Measurements from ENCODE around the gene LRRC57. TPM values are rescaled to one million over a fixed set of nuclear protein-coding genes. Genes with fewer than 3 reads are reported as not detected.

Gene LRRC57
- total and polyA plus RNA-seq, 2 of the 13 experiments (the other 11 are each of a cell fraction or from before 2014, with no cell fraction given) = 5.8 to 14.8 TPM

DNA sequence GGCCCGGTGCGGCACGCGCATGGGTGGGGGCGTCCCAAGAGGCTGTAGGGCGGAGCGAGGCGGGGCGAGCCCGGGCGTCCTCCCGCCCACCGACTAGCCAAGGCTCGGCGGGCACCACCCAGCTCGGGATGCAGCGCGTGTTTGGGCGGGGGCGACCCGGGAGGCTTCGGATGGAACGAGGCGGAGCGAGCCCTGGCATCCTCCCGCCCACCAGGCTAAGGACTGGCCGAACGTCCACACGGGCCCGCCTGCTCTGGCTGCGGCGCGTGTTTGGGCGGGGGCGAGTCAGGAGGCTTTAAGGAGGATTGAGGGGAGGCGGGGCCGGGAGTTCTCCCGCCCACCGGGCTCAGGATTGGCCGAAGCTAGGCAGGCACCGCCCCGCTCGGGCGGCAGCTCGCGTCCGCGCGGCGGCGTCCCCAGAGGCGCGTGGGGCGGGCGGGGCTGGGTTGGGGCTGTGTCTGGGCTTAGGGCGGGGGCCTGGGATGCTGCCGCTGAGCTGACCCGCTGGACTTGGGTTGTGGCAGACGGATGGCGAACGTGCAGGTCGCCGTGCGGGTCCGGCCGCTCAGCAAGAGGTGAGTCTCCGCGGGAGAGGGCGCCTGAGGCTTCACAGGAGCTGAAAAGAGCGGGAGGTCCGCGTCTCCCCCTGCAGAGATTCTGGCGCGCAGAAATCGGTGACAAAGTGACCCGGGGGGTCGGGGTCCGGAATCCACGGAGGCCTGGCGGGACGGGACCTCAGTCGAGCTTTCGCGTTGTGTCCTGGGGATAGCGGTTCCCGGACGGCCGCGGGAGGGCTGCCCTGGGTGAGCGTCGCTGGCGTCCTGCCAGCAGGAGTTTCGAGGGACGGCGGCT lies 26.8 kb upstream of the LRRC57 start, which contains the start of gene STARD9 (continued):
- TF ChIP-seq, protein P1, sequence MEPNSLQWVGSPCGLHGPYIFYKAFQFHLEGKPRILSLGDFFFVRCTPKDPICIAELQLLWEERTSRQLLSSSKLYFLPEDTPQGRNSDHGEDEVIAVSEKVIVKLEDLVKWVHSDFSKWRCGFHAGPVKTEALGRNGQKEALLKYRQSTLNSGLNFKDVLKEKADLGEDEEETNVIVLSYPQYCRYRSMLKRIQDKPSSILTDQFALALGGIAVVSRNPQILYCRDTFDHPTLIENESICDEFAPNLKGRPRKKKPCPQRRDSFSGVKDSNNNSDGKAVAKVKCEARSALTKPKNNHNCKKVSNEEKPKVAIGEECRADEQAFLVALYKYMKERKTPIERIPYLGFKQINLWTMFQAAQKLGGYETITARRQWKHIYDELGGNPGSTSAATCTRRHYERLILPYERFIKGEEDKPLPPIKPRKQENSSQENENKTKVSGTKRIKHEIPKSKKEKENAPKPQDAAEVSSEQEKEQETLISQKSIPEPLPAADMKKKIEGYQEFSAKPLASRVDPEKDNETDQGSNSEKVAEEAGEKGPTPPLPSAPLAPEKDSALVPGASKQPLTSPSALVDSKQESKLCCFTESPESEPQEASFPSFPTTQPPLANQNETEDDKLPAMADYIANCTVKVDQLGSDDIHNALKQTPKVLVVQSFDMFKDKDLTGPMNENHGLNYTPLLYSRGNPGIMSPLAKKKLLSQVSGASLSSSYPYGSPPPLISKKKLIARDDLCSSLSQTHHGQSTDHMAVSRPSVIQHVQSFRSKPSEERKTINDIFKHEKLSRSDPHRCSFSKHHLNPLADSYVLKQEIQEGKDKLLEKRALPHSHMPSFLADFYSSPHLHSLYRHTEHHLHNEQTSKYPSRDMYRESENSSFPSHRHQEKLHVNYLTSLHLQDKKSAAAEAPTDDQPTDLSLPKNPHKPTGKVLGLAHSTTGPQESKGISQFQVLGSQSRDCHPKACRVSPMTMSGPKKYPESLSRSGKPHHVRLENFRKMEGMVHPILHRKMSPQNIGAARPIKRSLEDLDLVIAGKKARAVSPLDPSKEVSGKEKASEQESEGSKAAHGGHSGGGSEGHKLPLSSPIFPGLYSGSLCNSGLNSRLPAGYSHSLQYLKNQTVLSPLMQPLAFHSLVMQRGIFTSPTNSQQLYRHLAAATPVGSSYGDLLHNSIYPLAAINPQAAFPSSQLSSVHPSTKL (CRISPR knock-in tag; IDR thresholded peaks at IDR 0.05) = peak; percentile 61
- TF ChIP-seq, protein P2, sequence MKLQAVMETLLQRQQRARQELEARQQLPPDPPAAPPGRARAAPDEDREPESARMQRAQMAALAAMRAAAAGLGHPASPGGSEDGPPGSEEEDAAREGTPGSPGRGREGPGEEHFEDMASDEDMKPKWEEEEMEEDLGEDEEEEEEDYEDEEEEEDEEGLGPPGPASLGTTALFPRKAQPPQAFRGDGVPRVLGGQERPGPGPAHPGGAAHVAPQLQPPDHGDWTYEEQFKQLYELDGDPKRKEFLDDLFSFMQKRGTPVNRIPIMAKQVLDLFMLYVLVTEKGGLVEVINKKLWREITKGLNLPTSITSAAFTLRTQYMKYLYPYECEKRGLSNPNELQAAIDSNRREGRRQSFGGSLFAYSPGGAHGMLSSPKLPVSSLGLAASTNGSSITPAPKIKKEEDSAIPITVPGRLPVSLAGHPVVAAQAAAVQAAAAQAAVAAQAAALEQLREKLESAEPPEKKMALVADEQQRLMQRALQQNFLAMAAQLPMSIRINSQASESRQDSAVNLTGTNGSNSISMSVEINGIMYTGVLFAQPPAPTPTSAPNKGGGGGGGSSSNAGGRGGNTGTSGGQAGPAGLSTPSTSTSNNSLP (IDR thresholded peaks at IDR 0.05; ENCODE audit: low read depth, low read length) = no peak
- TF ChIP-seq MATR3 (CRISPR knock-in tag; IDR thresholded peaks at IDR 0.05) = no peak
- no peak for TF ChIP-seq POLR2AphosphoS2 (IDR thresholded peaks at IDR 0.05; ENCODE audit: low read depth, low read length)
- TF ChIP-seq, protein P3, sequence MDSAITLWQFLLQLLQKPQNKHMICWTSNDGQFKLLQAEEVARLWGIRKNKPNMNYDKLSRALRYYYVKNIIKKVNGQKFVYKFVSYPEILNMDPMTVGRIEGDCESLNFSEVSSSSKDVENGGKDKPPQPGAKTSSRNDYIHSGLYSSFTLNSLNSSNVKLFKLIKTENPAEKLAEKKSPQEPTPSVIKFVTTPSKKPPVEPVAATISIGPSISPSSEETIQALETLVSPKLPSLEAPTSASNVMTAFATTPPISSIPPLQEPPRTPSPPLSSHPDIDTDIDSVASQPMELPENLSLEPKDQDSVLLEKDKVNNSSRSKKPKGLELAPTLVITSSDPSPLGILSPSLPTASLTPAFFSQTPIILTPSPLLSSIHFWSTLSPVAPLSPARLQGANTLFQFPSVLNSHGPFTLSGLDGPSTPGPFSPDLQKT (CRISPR knock-in tag; IDR thresholded peaks at IDR 0.05; ENCODE audit: borderline replicate concordance) = no peak
- TF ChIP-seq NFYB (CRISPR knock-in tag; IDR thresholded peaks at IDR 0.05) = peak; percentile 65
- TF ChIP-seq ZNF747 (CRISPR knock-in tag; IDR thresholded peaks at IDR 0.05; ENCODE audit: borderline replicate concordance) = no peak; the same call in 1 of the 2 replicates
- no peak for TF ChIP-seq FOXA3 (CRISPR knock-in tag; IDR thresholded peaks at IDR 0.05)
- TF ChIP-seq, protein P4, sequence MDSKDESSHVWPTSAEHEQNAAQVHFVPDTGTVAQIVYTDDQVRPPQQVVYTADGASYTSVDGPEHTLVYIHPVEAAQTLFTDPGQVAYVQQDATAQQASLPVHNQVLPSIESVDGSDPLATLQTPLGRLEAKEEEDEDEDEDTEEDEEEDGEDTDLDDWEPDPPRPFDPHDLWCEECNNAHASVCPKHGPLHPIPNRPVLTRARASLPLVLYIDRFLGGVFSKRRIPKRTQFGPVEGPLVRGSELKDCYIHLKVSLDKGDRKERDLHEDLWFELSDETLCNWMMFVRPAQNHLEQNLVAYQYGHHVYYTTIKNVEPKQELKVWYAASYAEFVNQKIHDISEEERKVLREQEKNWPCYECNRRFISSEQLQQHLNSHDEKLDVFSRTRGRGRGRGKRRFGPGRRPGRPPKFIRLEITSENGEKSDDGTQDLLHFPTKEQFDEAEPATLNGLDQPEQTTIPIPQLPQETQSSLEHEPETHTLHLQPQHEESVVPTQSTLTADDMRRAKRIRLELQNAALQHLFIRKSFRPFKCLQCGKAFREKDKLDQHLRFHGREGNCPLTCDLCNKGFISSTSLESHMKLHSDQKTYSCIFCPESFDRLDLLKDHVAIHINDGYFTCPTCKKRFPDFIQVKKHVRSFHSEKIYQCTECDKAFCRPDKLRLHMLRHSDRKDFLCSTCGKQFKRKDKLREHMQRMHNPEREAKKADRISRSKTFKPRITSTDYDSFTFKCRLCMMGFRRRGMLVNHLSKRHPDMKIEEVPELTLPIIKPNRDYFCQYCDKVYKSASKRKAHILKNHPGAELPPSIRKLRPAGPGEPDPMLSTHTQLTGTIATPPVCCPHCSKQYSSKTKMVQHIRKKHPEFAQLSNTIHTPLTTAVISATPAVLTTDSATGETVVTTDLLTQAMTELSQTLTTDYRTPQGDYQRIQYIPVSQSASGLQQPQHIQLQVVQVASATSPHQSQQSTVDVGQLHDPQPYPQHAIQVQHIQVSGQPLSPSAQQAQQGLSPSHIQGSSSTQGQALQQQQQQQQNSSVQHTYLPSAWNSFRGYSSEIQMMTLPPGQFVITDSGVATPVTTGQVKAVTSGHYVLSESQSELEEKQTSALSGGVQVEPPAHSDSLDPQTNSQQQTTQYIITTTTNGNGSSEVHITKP (CRISPR knock-in tag; IDR thresholded peaks at IDR 0.05; ENCODE audit: low read depth) = peak; percentile 48
- TF ChIP-seq, protein P5, sequence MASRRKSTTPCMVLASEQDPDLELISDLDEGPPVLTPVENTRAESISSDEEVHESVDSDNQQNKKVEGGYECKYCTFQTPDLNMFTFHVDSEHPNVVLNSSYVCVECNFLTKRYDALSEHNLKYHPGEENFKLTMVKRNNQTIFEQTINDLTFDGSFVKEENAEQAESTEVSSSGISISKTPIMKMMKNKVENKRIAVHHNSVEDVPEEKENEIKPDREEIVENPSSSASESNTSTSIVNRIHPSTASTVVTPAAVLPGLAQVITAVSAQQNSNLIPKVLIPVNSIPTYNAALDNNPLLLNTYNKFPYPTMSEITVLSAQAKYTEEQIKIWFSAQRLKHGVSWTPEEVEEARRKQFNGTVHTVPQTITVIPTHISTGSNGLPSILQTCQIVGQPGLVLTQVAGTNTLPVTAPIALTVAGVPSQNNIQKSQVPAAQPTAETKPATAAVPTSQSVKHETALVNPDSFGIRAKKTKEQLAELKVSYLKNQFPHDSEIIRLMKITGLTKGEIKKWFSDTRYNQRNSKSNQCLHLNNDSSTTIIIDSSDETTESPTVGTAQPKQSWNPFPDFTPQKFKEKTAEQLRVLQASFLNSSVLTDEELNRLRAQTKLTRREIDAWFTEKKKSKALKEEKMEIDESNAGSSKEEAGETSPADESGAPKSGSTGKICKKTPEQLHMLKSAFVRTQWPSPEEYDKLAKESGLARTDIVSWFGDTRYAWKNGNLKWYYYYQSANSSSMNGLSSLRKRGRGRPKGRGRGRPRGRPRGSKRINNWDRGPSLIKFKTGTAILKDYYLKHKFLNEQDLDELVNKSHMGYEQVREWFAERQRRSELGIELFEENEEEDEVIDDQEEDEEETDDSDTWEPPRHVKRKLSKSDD (CRISPR knock-in tag; IDR thresholded peaks at IDR 0.05; ENCODE audit: low read depth) = no peak
- peak; percentile 46; the same call in 1 of the 2 replicates for TF ChIP-seq ZNF441 (CRISPR knock-in tag; IDR thresholded peaks at IDR 0.05; ENCODE audit: borderline replicate concordance)
- 0 out of 2 replicates have a peak, but pooled peaks have one; percentile 23 for TF ChIP-seq ZNF768 (CRISPR knock-in tag; IDR thresholded peaks at IDR 0.05)
- TF ChIP-seq HIVEP1 (CRISPR knock-in tag; IDR thresholded peaks at IDR 0.05) = peak; percentile 53
- TF ChIP-seq ZNF614 (CRISPR knock-in tag; IDR thresholded peaks at IDR 0.05; ENCODE audit: borderline replicate concordance) = no peak; the same call in 1 of the 2 replicates

Measured in HepG2 (cell line).